GM12878 (cell line): ENCODE measurements around the gene PPP6C. TPM values are rescaled to one million over a fixed set of nuclear protein-coding genes. Genes with fewer than 3 reads are reported as not detected.

ENCODE experiments used
- ATAC-seq: fragments of 200-7000 bp; cut with Tn5 transposase; 3 replicates; pipeline ENCODE4 v1.9.1; 2020; ENCODE audit warnings: mild to moderate bottlenecking, moderate library complexity
- BruUV-seq: library from RNA; stranded (reverse); fragments of 400-500 nt; replicated peaks from 2 replicates; lab custom pipeline; 2021; lab: Mats Ljungman, UMichigan
- CTCF ChIA-PET: fragments of 300-600 bp; sonication (Branson Sonifier 250); formaldehyde crosslinking; extraction: SDS; loops from one replicate; lab custom pipeline; 2021; ENCODE audit warnings: inconsistent platforms; lab: Yijun Ruan, JAX
- POLR2A ChIA-PET: fragments of 350-600 bp; formaldehyde crosslinking; extraction: SDS; loops from one replicate; lab custom pipeline; 2021; ENCODE audit warnings: inconsistent platforms; lab: Charles Lee
- RAD21 ChIA-PET: fragments of 300-600 bp; sonication (Branson Sonifier 250); formaldehyde crosslinking; loops from one replicate; lab custom pipeline; 2023; ENCODE audit warnings: antibody characterized with exemption; ENCODE audit not compliant: unreplicated experiment; lab: Charles Lee
- SMC1A ChIA-PET: fragments of 300-600 bp; sonication (Branson Sonifier 250); formaldehyde crosslinking; loops from one replicate; lab custom pipeline; 2023; ENCODE audit not compliant: unreplicated experiment, uncharacterized antibody; lab: Charles Lee
- DNase-seq: peaks from one replicate; pipeline ENCODE4 v3.0.0-alpha.2; 2011; ENCODE audit warnings: low read depth, low spot score
- FAIRE-seq: peaks from 3 replicates; lab custom pipeline; 2011; peaks lifted over from hg19 to GRCh38; lab: Jason Lieb, UNC
- H2AFZ ChIP-seq: 2 replicates; pipeline ENCODE4 v1.6.0; 2011; ENCODE audit warnings: low read depth, low read length, control low read depth; ENCODE audit not compliant: control insufficient read depth
- H3K27ac ChIP-seq: 2 replicates; pipeline ENCODE4 v1.5.1; 2011; ENCODE audit warnings: control low read depth; ENCODE audit not compliant: control insufficient read depth, insufficient read depth
- H3K27me3 ChIP-seq, 2 experiments: replicated peaks in 1 of 2; 2 replicates each; pipeline versions ENCODE4 v1.6.0 to v1.6.1; 2011; ENCODE audit warnings: low read length in 1 of 2; ENCODE audit not compliant: control insufficient read depth in 2 of 2, insufficient read depth in 2 of 2
- H3K36me3 ChIP-seq, 2 experiments: 2 replicates each; pipeline ENCODE4 v1.5.1; 2011; ENCODE audit warnings: low read length in 1 of 2; ENCODE audit not compliant: control insufficient read depth in 2 of 2, insufficient read depth in 2 of 2
- H3K4me1 ChIP-seq: 2 replicates; pipeline ENCODE4 v1.6.1; 2011; ENCODE audit warnings: mild to moderate bottlenecking, low read length, moderate library complexity, mixed read lengths; ENCODE audit not compliant: control insufficient read depth, insufficient read depth
- H3K4me2 ChIP-seq: 2 replicates; pipeline ENCODE4 v1.6.0; 2011; ENCODE audit warnings: control low read depth; ENCODE audit not compliant: control insufficient read depth, insufficient read depth
- H3K4me3 ChIP-seq: fragments of 200-600 bp; sonication (generic); 2 replicates; pipeline ENCODE4 v1.5.1; 2016
- H3K79me2 ChIP-seq: 2 replicates; pipeline ENCODE4 v1.6.0; 2011; ENCODE audit warnings: low read length; ENCODE audit not compliant: control insufficient read depth, insufficient read depth
- H3K9ac ChIP-seq: 2 replicates; pipeline ENCODE4 v1.8.0; 2011; ENCODE audit warnings: low read length, control low read depth, mixed read lengths; ENCODE audit not compliant: control insufficient read depth, insufficient read depth
- H3K9me3 ChIP-seq: replicated peaks from 3 replicates; pipeline ENCODE4 v1.5.1; 2011; ENCODE audit warnings: mild to moderate bottlenecking, low read length; ENCODE audit not compliant: control insufficient read depth, insufficient read depth
- H4K20me1 ChIP-seq: 2 replicates; pipeline ENCODE4 v1.6.0; 2011; ENCODE audit not compliant: control insufficient read depth, insufficient read depth
- BCL11A ChIP-seq: IDR thresholded peaks from 2 replicates; pipeline ENCODE4 v1.6.1; 2011; ENCODE audit warnings: low read depth, low read length
- EED ChIP-seq: sonication (generic); IDR thresholded peaks from 2 replicates; pipeline ENCODE4 v1.6.1; 2016; ENCODE audit warnings: antibody characterized with exemption, low read depth
- GABPA ChIP-seq: IDR thresholded peaks from 2 replicates; pipeline ENCODE4 v1.6.1; 2014; ENCODE audit warnings: antibody characterized with exemption, low read depth, mild to moderate bottlenecking, inconsistent platforms
- KDM1A ChIP-seq: fragments of 200-600 bp; sonication (generic); IDR thresholded peaks from 2 replicates; pipeline ENCODE4 v1.6.1; 2016; ENCODE audit warnings: borderline replicate concordance
- in situ Hi-C: fragments of 300-500 bp; cut with MboI; formaldehyde crosslinking; loops from 9 replicates; pipeline ENCODE4 v1.14.3; 2018; ENCODE audit warnings: mixed read lengths
- intact Hi-C: fragments of 100-400 bp; cut with micrococcal nuclease; formaldehyde crosslinking; loops from one replicate; pipeline ENCODE4 v1.14.2; 2022; ENCODE audit not compliant: unreplicated experiment
- polyA plus RNA-seq, 11 experiments: library from polyadenylated mRNA; depleted of rRNA in 4 of 11; unstranded in 6 of 11; stranded (reverse) in 5 of 11; fragments of >200 nt; fragmentation: Nextera tagmentation in 4 of 11; fragmentation: Illumina TruSeq in 1 of 11; extraction: Ambion mirVana in 4 of 11; extraction: Trizol in 1 of 11; gene quantifications; 1 replicate in 1 of 11; 2 replicates in 10 of 11; pipeline versions ENCODE4 v1.2.1 to v1.2.3, GENCODE V29; 2011 to 2016; ENCODE audit warnings: inconsistent platforms in 2 of 11, missing spikeins in 2 of 11, low read depth in 1 of 11
- total RNA-seq, 4 experiments: library from RNA; depleted of rRNA in 3 of 4; stranded (reverse); fragments of >200 nt in 3 of 4; fragmentation: Illumina TruSeq in 1 of 4; extraction: Trizol in 1 of 4; gene quantifications; 2 replicates each; pipeline versions ENCODE4 v1.2.1 to v1.2.3, GENCODE V29; 2013 to 2021
- TF ChIP-seq, protein P1 (sequence below): fragments of 450-650 bp; IDR thresholded peaks from 2 replicates; pipeline ENCODE4 v1.6.1; 2017; ENCODE audit warnings: mild to moderate bottlenecking

Gene PPP6C
- total and polyA plus RNA-seq, 10 of the 15 experiments (the other 5 are each of a cell fraction or from before 2014, with no cell fraction given): 26.8 to 45.3 (median 37.1) TPM

DNA sequence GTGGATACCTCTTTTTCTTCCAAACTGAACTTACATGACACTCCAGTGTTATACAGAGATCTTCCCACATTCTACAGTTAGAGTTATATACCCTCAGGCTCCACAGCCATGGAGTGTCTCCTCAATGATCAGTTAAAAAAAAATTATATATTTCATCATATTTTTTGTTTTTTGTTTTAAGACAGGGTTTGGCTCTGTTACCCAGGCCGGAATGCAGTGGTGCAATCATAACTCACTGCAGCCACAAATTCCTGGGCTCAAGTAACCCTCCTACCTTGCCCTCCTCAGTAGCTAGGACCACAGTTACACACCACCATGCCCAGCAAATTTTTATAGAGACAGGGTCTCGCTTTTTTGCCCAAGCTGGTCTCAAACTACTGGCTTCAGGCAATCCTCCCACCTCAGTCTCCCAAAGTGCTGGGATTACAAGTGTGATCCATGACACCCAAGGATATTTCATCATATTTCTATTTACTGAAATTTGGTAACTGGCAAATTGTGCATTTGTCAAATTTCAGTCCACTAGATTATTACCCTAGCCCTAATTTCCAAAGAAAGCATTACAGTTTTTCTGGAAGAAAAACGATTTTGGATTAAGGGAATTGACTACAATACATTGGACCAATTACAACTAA, 28.2 kb downstream of the PPP6C start (continued):
- no peak for TF ChIP-seq GABPA
- TF ChIP-seq, protein P1, sequence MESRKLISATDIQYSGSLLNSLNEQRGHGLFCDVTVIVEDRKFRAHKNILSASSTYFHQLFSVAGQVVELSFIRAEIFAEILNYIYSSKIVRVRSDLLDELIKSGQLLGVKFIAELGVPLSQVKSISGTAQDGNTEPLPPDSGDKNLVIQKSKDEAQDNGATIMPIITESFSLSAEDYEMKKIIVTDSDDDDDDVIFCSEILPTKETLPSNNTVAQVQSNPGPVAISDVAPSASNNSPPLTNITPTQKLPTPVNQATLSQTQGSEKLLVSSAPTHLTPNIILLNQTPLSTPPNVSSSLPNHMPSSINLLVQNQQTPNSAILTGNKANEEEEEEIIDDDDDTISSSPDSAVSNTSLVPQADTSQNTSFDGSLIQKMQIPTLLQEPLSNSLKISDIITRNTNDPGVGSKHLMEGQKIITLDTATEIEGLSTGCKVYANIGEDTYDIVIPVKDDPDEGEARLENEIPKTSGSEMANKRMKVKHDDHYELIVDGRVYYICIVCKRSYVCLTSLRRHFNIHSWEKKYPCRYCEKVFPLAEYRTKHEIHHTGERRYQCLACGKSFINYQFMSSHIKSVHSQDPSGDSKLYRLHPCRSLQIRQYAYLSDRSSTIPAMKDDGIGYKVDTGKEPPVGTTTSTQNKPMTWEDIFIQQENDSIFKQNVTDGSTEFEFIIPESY: no peak

DNA sequence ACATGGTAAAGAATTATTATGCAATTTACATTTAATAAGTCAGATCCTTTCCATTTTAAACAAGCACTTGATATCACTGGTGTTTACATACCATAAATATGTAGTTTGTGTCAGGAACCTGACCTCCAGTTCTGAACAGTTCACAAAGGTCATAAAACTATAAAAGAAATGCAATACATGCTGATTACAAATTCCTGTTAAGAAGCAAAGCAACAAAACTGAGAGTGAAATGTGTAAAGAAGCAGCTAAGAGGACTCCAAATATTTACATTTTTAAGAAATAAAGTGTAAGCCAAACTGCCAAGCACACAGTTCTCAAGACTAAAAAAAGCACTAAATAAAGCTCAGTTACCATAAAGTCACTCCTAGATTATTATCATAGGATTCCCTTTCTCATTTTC, 28.9 kb downstream of the PPP6C start:
- FAIRE-seq (no peak), ATAC-seq (no peak), DNase-seq (no peak)
- CTCF ChIA-PET: no interaction called here
- H3K27ac ChIP-seq: no peak overlapping the region
- H3K4me3 ChIP-seq: no peak overlapping the region
- no peak overlapping the region for H3K9ac ChIP-seq
- POLR2A ChIA-PET: interaction anchor here (0.6 kb wide), 1 partner anchor 80 kb away, joined by 3 read pairs; no protein-coding TSS in a partner anchor
- in situ Hi-C loops (no loop called here), intact Hi-C loops (no loop called here)
- TF ChIP-seq BCL11A (no peak), KDM1A (no peak), EED (no peak)
- H3K4me1 ChIP-seq: no peaks in the 10 kb centered on the region
- H3K27me3 ChIP-seq: no peaks in the 10 kb centered on the region
- no peak overlapping the region for H3K4me2 ChIP-seq
- H4K20me1 ChIP-seq: no peaks in the 10 kb centered on the region
- no peaks in the 10 kb centered on the region for H3K9me3 ChIP-seq
- BruUV-seq: no TSS peak
- peaks cover 3% of the 10 kb centered on the region; the same call in 1 of the 2 replicates for H3K79me2 ChIP-seq
- SMC1A ChIA-PET: interaction anchor here (1.1 kb wide), 1 partner anchor 13 kb away, joined by 3 read pairs; no protein-coding TSS in a partner anchor
- H3K36me3 ChIP-seq: peaks cover 0 to 7% of the 10 kb centered on the region in 2 experiments; a peak in 1 of 4 replicates
- RAD21 ChIA-PET: no interaction called here
- no peak overlapping the region for H2AFZ ChIP-seq
